Neural cell (in vitro differentiated cells): ENCODE measurements around the gene SLC6A7. TPM values are rescaled to one million over a fixed set of nuclear protein-coding genes. Genes with fewer than 3 reads are reported as not detected.

Experiments used
- H2AFZ ChIP-seq: fragments of 200-600, 300-800 bp; sonication (generic), shearing (Covaris generic); 2 replicates; pipeline ENCODE4 v1.6.0; 2014; ENCODE audit warnings: low read depth, mild to moderate bottlenecking, antibody characterized with exemption, low read length, moderate library complexity
- H3F3A ChIP-seq: fragments of 200-600 bp; shearing (Covaris generic); 2 replicates; pipeline ENCODE4 v1.6.1; 2016; ENCODE audit warnings: mild to moderate bottlenecking, moderate library complexity, mixed read lengths, antibody characterized with exemption, low read length; ENCODE audit not compliant: insufficient read depth, poor library complexity, severe bottlenecking
- H3K27ac ChIP-seq: fragments of 200-600, 300-800 bp; sonication (generic), shearing (Covaris generic); 2 replicates; pipeline ENCODE4 v1.5.1; 2014; ENCODE audit warnings: mild to moderate bottlenecking, low read length, moderate library complexity
- H3K27me3 ChIP-seq: fragments of 300-800, 200-600 bp; sonication (generic), shearing (Covaris generic); 2 replicates; pipeline ENCODE4 v1.6.0; 2014; ENCODE audit warnings: mild to moderate bottlenecking, low read depth, low read length, moderate library complexity; ENCODE audit not compliant: insufficient read depth
- H3K36me3 ChIP-seq: fragments of 300-800, 200-600 bp; sonication (generic), shearing (Covaris generic); 2 replicates; pipeline ENCODE4 v1.5.1; 2014; ENCODE audit warnings: mild to moderate bottlenecking, antibody characterized with exemption, low read length, moderate library complexity; ENCODE audit not compliant: insufficient read depth
- H3K4me2 ChIP-seq: fragments of 300-800, 200-600 bp; sonication (generic), shearing (Covaris generic); 2 replicates; pipeline ENCODE4 v1.6.0; 2014; ENCODE audit warnings: mild to moderate bottlenecking, low read length
- H3K4me3 ChIP-seq: fragments of 300-800, 200-600 bp; sonication (generic), shearing (Covaris generic); 2 replicates; pipeline ENCODE4 v1.5.1; 2014; ENCODE audit warnings: mild to moderate bottlenecking, low read length, moderate library complexity
- H3K79me2 ChIP-seq: fragments of 200-600 bp; shearing (Covaris generic); replicated peaks from 2 replicates; pipeline ENCODE4 v1.6.0; 2014; ENCODE audit warnings: mild to moderate bottlenecking, low read length, moderate library complexity; ENCODE audit not compliant: insufficient read depth
- H3K9ac ChIP-seq: fragments of 300-800, 200-600 bp; sonication (generic), shearing (Covaris generic); 2 replicates; pipeline ENCODE4 v1.6.1; 2016; ENCODE audit warnings: mild to moderate bottlenecking, low read length, mixed read lengths
- H3K9me2 ChIP-seq: fragments of 200-600 bp; shearing (Covaris generic); 2 replicates; pipeline ENCODE4 v1.6.1; 2016; ENCODE audit warnings: mild to moderate bottlenecking, low read length, mixed read lengths; ENCODE audit not compliant: insufficient read depth
- H3K9me3 ChIP-seq: fragments of 200-600, 300-800 bp; sonication (generic), shearing (Covaris generic); 2 replicates; pipeline ENCODE4 v1.6.1; 2016; ENCODE audit warnings: mild to moderate bottlenecking, mixed run types, low read length, moderate library complexity, mixed read lengths
- H4K20me1 ChIP-seq: fragments of 200-600 bp; shearing (Covaris generic); 2 replicates; pipeline ENCODE4 v1.6.1; 2016; ENCODE audit warnings: mild to moderate bottlenecking, mixed run types; ENCODE audit not compliant: insufficient read depth
- CTCF ChIP-seq: fragments of 450-650 bp; IDR thresholded peaks from 2 replicates; pipeline ENCODE4 v1.5.1; 2014; ENCODE audit warnings: antibody characterized with exemption, mild to moderate bottlenecking, moderate library complexity; ENCODE audit not compliant: poor library complexity, severe bottlenecking
- EP300 ChIP-seq: fragments of 450-650 bp; conservative IDR thresholded peaks from 2 replicates; pipeline ENCODE4 v1.6.1; 2014; ENCODE audit warnings: antibody characterized with exemption, mild to moderate bottlenecking, moderate library complexity; ENCODE audit not compliant: poor library complexity, severe bottlenecking
- EZH2 ChIP-seq: fragments of 200-600, 300-800 bp; shearing (Covaris generic), sonication (generic); IDR thresholded peaks from 2 replicates; pipeline ENCODE4 v1.6.1; 2014; ENCODE audit warnings: antibody characterized with exemption, low read length, borderline replicate concordance, mild to moderate bottlenecking; ENCODE audit not compliant: insufficient read depth, poor library complexity, severe bottlenecking
- MXI1 ChIP-seq: fragments of 450-650 bp; conservative IDR thresholded peaks from 2 replicates; pipeline ENCODE4 v1.6.1; 2014; ENCODE audit warnings: antibody characterized with exemption, mild to moderate bottlenecking; ENCODE audit not compliant: poor library complexity, severe bottlenecking
- POLR2AphosphoS5 ChIP-seq: IDR thresholded peaks from 2 replicates; pipeline ENCODE4 v1.6.1; 2012
- RAD21 ChIP-seq: fragments of 450-650 bp; conservative IDR thresholded peaks from 2 replicates; pipeline ENCODE4 v1.6.1; 2014; ENCODE audit warnings: antibody characterized with exemption, mild to moderate bottlenecking, moderate library complexity
- SMC3 ChIP-seq: fragments of 450-650 bp; conservative IDR thresholded peaks from 2 replicates; pipeline ENCODE4 v1.6.1; 2014; ENCODE audit warnings: antibody characterized with exemption, mild to moderate bottlenecking, moderate library complexity; ENCODE audit not compliant: poor library complexity
- TAF1 ChIP-seq: IDR thresholded peaks from 2 replicates; pipeline ENCODE4 v1.6.1; 2012; ENCODE audit warnings: low read depth
- polyA plus RNA-seq: library from polyadenylated mRNA; depleted of rRNA; stranded (reverse); fragments of >200 nt; gene quantifications from 2 replicates; pipeline ENCODE4 v1.2.3, GENCODE V29; 2014
- TF ChIP-seq, protein P1 (sequence below): IDR thresholded peaks from 2 replicates; pipeline ENCODE4 v1.6.1; 2012; ENCODE audit warnings: borderline replicate concordance

Gene SLC6A7
- polyA plus RNA-seq, 1 donor from 2014 or later, result 4.6 TPM

DNA sequence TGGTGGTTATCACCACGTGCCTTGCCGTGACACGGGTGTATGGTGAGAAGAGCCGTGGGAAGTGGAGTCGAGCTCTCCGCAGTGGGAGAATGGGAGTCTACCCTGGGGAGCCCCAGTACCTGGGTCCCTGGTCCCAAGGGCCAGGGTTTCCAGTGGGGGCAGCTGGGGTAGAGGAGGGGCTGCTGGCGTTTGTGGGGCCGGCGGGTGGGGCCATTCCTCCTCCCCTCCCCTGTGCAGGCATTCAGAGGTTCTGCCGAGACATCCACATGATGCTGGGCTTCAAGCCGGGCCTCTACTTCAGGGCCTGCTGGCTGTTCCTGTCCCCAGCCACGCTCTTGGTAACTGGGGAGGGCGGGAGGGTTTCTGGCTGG, 14.7 kb downstream of the SLC6A7 start:
- H3K36me3 ChIP-seq, result no peaks in the 10 kb centered on the region
- no peak overlapping the region for H3K4me2 ChIP-seq
- H3F3A ChIP-seq, result no peaks in the 10 kb centered on the region
- no peaks in the 10 kb centered on the region for H3K9me3 ChIP-seq
- H3K4me3 ChIP-seq, result no peak overlapping the region
- no peaks in the 10 kb centered on the region for H3K9me2 ChIP-seq
- H4K20me1 ChIP-seq, result no peaks in the 10 kb centered on the region
- H2AFZ ChIP-seq, result no peak overlapping the region
- H3K27ac ChIP-seq, result no peak overlapping the region
- TF ChIP-seq TAF1, result no peak
- H3K9ac ChIP-seq, result no peak overlapping the region
- no peaks in the 10 kb centered on the region for H3K27me3 ChIP-seq
- no peaks in the 10 kb centered on the region for H3K79me2 ChIP-seq

GRCh38 chr5:150206098-150206778, 16.4 kb downstream of the SLC6A7 start:
- no peak for TF ChIP-seq RAD21
- TF ChIP-seq, protein P1, sequence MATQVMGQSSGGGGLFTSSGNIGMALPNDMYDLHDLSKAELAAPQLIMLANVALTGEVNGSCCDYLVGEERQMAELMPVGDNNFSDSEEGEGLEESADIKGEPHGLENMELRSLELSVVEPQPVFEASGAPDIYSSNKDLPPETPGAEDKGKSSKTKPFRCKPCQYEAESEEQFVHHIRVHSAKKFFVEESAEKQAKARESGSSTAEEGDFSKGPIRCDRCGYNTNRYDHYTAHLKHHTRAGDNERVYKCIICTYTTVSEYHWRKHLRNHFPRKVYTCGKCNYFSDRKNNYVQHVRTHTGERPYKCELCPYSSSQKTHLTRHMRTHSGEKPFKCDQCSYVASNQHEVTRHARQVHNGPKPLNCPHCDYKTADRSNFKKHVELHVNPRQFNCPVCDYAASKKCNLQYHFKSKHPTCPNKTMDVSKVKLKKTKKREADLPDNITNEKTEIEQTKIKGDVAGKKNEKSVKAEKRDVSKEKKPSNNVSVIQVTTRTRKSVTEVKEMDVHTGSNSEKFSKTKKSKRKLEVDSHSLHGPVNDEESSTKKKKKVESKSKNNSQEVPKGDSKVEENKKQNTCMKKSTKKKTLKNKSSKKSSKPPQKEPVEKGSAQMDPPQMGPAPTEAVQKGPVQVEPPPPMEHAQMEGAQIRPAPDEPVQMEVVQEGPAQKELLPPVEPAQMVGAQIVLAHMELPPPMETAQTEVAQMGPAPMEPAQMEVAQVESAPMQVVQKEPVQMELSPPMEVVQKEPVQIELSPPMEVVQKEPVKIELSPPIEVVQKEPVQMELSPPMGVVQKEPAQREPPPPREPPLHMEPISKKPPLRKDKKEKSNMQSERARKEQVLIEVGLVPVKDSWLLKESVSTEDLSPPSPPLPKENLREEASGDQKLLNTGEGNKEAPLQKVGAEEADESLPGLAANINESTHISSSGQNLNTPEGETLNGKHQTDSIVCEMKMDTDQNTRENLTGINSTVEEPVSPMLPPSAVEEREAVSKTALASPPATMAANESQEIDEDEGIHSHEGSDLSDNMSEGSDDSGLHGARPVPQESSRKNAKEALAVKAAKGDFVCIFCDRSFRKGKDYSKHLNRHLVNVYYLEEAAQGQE, result no peak
- no peak for TF ChIP-seq MXI1
- no peak for TF ChIP-seq TAF1
- TF ChIP-seq POLR2AphosphoS5, result no peak
- TF ChIP-seq EZH2, result no peak
- TF ChIP-seq EP300, result no peak
- no peak for TF ChIP-seq CTCF
- no peak for TF ChIP-seq SMC3
- Histone ChIP-seq H3K4me2 (no peak overlapping the region), H3K27me3 (no peaks in the 10 kb centered on the region), H3K4me3 (no peak overlapping the region), H3K36me3 (no peaks in the 10 kb centered on the region), H3K79me2 (no peaks in the 10 kb centered on the region), H3K9ac (no peak overlapping the region), H3F3A (no peaks in the 10 kb centered on the region), H3K9me3 (no peaks in the 10 kb centered on the region), H2AFZ (no peak overlapping the region), H3K9me2 (no peaks in the 10 kb centered on the region), H4K20me1 (no peaks in the 10 kb centered on the region), H3K27ac (no peak overlapping the region)

DNA sequence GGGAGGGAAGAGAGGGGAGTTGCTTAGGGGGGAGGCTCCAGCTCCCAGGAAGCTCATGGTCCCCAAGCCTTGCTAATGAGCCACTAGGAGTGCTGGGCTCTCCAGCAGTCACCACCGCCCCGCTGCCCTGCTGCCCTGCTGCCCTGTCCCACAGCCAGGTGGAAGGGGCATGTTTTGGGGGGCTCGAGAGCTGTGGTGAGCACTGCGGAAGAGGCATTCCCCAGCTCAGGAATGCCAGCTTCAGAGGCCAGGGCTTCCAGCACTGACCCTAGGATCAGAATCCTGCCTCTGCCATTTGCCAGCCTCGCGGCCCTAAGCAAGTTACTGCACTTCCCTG, 16.9 kb downstream of the SLC6A7 start:
- no peaks in the 10 kb centered on the region for H3K27me3 ChIP-seq
- no peaks in the 10 kb centered on the region for H4K20me1 ChIP-seq
- H3K9me2 ChIP-seq, result no peaks in the 10 kb centered on the region
- no peaks in the 10 kb centered on the region for H3K36me3 ChIP-seq
- H3K79me2 ChIP-seq, result no peaks in the 10 kb centered on the region
- no peaks in the 10 kb centered on the region for H3K9me3 ChIP-seq
- no peak overlapping the region for H3K4me3 ChIP-seq
- no peak overlapping the region for H3K9ac ChIP-seq
- no peak overlapping the region for H3K27ac ChIP-seq
- no peak overlapping the region for H2AFZ ChIP-seq
- H3K4me2 ChIP-seq, result no peak overlapping the region
- no peak for TF ChIP-seq RAD21
- TF ChIP-seq SMC3, result no peak
- TF ChIP-seq POLR2AphosphoS5, result no peak
- no peak for TF ChIP-seq EZH2
- TF ChIP-seq, protein P1, result no peak
- TF ChIP-seq MXI1, result no peak
- no peak for TF ChIP-seq TAF1
- no peak for TF ChIP-seq EP300
- H3F3A ChIP-seq, result no peaks in the 10 kb centered on the region
